HL-60/S4 (cell line): ENCODE data around the gene JOSD2.

Experiments
- in situ Hi-C: fragments of 300-500 bp; cut with MboI; formaldehyde crosslinking; loops from 2 replicates; pipeline ENCODE4 v1.14.3; 2022; ENCODE audit warnings: low sequenced_read_pairs

JOSD2 gene

DNA sequence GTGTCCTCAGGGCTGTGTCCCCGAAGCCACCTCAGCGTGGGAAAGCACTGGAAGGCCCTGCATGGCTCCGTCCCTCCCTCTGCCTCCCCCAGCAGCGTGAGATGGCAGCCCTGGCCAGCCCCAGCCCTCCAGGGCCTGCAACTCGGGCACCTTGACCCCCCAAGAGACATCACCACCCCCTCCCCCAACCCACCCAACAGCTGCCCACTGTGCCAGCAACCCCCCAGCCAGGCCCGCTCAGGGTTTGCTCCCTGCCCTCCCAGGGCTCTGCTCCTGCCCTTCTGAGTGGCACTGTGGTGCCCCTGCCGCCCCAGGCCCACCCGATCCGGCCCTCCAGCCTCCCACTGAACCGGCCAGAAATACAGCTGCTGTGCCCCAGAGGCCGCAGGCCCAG, 4.2 kb upstream of the JOSD2 start:
- in situ Hi-C loops = no loop called here

- in situ Hi-C loops = no loop called here
Measured at GRCh38 chr19:50514346-50515167, 3.6 kb upstream of the JOSD2 start.

DNA sequence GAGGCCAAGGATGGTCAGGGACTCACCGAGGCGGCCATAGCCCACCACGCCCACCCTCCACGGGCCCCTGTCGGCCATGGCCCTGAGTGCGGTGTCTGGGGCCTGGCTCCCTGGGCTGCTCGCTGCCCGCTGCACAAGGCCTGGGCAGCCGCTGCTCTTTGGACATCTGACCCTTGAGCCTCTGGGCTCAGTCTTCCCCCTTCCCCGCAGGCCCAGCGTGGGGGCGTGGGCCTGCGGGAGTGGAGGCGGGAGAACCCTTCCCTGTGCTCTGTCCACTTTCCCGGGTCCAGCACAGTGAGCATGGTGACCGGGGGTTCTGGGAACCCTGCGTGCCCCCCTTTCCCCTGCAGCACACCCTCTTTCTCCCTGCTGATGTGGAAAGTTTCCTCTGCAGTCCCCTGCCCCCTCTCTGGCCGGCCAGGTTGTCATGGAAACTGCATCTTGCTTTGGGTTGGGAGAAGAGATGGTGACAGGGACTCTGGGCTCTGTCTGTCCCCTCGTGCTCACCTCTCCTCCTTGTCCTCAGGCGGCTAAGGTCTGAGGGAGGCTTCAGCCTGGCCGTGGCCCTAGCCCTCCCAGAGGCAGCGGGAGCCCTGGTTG, 2.9 kb upstream of the JOSD2 start, which contains the start of gene ASPDH:
TSS of gene ASPDH (minus strand) at position 168 of the 600 bp plus-strand sequence. CDS start at position 78, 90 bp downstream.
- in situ Hi-C loops = no loop called here

DNA sequence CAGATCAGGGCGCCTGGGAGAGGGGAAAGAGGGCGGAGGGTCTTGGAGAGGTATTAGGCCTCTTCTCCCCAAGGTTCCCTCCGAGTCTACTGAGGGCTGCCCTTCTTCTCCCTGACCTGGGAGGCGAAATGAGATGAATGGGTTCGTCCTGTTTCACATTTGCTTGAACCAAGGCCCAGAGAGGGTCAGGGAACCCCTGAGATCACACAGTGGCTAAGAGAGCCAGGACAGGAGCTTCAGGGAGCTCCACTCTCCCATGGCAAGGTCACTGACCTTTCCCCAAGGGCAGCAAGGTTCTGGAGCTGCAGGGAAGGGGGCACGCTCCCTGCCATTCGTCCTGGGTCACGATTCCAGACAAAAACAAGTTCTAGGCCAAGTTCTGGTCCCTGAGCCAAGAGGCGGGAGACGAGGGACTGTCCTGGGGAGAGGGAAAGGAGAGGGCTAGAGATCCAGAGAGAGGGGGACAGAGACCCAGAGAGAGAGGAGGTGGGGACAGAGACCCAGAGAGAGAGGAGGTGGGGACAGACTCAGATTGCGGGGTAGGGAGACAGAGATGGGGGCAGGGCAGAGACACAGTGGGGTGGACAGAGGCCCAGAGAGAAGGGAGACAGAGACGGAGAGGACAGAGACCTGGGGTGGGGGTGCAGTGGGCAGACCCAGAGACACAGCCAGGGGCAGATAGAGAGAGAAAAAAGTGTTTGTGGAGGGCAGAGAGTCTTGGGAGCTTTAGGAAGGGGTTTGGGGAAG, 2.2 kb upstream of the JOSD2 start:
- in situ Hi-C loops = no loop called here

- in situ Hi-C loops = no loop called here
Measured at GRCh38 chr19:50512112-50512998, 1.4 kb upstream of the JOSD2 start.

GRCh38 chr19:50510700-50511068, 307 bp downstream of the JOSD2 start:
- in situ Hi-C loops = no loop called here

DNA sequence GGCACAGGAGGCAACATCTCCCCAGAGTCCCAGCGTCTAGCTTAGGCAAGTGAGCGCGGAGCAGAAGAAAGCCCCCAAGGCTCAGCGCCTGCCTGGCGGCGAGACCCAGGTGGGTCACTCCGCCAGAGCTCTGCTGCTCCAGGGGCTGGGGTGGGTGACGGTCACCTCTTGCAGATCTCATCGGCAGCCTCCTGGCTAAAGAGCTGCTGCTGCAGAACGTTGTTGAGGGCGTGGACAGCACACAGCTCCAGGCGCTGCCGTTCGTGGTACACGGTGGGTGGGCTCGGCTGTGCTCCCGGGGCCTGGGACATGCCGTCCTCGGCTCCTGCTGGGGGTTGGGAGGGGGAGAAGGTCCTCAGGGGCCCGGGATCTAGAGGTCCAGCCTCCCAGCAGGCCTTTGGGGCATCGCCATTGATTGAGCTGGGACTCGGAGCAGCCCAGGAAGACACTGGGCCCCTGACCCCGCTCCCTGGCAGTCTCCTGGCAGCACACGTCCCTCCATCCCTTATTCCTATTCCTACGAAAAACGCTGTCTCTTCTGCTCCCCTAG, 795 bp downstream of the JOSD2 start:
- in situ Hi-C loops = no loop called here

DNA sequence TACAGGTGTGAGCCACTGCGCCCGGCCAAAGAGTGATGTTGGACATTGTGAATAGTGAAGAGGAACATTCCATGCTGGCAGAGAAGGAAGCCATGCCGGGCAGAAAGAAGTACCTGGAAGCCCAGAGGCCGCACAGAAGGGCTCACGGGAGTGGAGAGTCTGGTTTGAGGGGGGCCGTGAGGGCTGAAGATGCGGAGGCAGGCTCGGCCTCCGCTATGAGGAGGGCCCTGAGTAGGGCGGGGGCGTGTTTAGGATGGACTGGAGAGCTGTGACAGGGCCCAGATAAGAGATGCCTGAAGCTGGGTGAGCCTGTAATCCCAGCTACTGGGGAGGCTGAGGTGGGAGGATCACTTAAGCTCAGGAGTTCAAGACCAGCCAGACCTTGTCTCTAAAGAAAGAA, 1.6 kb downstream of the JOSD2 start:
- in situ Hi-C loops = no loop called here

GRCh38 chr19:50508843-50509190, 2.2 kb downstream of the JOSD2 start:
- in situ Hi-C loops = no loop called here

- in situ Hi-C loops = no loop called here
Measured at GRCh38 chr19:50507376-50507775, 3.6 kb downstream of the JOSD2 start.

DNA sequence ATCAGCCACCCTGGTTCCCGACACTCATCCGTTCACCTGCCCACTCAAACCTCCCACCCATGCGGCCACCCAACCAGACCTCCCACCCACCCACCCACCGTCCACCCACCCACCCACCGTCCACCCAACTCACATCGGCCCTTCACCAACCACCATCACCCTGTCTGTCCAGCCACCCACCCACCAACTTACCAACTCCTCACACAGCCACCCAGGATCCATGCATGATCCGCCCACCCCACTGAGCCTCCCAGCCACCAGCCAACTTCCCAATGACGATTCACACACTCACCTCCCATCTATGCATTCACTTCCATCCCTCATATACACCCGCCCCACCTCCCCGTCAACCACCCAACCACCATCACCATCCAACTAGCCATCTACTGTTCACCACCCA, 4.3 kb downstream of the JOSD2 start:
- in situ Hi-C loops = no loop called here

DNA sequence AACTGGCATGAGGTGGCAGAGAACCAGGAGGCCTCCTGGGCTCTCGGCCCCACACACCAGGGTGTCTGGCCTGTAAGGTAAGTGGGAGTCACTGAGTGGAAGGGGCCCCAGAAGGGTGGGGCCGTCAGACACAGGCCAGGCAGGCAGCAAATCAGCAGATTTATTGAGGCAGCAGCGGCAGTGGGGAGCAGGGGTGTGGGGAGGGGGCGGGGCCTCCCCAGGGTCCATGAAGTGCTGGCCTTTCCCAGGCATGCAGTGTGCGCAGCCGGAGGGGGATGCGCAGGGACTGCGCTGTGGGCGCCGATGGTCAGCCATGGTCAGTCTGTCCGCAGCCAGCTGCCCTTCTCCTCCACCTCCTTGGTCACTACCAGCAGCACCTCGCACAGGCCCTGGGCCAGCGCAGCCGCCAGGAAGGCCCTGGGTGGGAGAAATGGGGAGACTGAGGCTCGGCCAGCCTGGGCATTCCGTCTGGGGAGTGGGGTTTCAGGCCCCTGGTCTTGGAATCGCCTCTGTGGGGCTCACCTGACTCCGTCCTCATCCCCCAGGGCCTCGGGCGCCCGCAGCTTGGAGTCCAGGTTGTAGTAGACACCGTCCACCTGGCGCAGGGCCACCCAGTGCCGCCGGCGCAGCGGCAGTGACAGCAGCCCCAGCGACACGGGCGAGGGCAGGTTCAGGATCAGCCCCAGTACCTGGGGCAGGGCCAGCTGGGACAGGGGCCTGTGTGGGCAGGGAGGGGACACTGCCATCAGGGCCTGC, 5.0 kb downstream of the JOSD2 start:
- in situ Hi-C loops = no loop called here

DNA sequence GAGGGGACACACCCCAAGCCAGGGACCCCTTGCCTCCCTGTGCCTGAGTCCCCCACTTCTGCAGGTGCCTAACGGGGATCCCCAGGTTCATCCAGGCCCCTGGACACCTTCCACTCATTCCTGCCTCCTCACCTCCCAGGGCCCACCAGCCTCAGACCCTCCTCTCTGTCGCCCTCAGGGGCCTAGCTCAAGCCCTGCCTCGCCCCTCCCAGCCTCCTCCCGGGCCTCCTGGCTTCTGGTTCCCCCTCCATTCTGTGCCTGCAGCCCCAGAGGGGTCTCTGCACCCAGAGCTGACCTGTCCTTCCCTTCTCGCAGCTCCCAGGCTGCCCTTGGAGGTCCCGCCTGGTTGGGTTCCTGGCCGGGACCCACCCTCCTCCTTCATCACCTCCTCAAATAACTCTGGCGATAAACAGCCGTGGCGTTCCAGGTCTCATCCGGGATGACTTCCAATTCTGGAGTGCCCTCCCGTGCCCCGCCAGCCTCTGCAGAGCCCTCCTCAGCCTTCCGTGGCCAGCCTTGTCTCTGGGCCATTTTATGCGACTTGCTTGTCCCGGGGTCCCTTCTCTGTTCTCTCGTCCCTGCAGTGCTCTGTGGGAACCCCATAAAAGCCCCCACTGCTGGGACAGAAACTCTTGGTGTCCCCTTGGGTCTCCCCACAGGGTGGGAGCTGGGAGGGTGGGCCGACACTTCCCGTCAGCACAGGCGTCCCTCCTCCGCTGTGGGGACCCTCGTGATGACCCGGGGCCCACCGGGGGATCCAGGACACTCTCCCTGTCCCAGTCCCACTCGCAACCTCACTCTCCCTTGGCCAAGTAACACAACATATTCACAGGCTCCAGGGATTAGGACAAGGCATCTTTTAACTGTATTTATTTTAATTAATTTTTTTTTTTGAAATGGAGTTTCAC, 9.2 kb downstream of the JOSD2 start:
- in situ Hi-C loops = no loop called here

GRCh38 chr19:50501186-50501567, 9.8 kb downstream of the JOSD2 start:
- in situ Hi-C loops = no loop called here

GRCh38 chr19:50500753-50501151, 10.2 kb downstream of the JOSD2 start:
- in situ Hi-C loops = no loop called here

DNA sequence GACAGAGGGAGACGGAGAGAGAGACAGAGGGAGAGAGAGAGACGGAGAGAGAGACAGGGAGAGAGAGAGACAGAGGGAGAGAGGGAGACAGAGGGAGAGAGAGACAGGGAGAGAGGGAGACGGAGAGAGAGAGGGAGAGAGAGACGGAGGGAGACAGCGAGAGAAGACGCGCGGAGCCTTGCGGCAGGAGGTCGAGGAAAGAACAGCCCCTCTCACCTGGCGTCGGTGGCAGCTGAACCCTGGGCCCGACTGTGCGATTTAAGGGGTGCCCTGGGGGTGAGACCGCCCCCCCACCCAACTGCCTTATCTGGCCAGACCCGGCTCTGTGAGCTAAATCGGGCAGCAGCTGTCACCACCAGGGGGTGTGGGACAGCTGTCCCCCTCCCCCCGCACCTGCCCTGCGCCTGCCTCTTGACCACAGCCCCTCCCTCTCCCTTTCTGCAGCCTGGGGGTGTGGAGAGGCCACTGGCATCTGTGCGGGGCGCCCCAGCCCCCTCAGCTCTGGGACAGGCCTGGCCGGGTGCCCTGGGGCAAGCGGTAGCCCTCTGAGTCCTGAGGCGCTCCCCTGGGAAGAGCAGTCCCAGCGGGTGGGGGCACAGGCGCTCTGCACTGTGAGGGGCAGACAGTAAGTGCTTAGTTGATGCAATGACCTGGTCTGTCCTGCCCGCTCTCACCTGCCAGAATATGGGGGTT, 10.8 kb downstream of the JOSD2 start:
- in situ Hi-C loops = no loop called here

- in situ Hi-C loops = no loop called here
Measured at GRCh38 chr19:50498219-50499056, 12.6 kb downstream of the JOSD2 start.

GRCh38 chr19:50497022-50497405, 14.0 kb downstream of the JOSD2 start:
- in situ Hi-C loops = no loop called here
